Stimulated activated CD8-positive, alpha-beta memory T cell treated with anti-CD3 and anti-CD28 coated beads, Interleukin-12 subunit alpha, Interleukin-12 subunit beta, amount 100 ng/mL, for 24 hours (primary cell): Measurements from ENCODE around the gene HEATR5A.
"Not testable (repeated sequence)": the region's sequence is repeated elsewhere in the genome, so short reads cannot be mapped to it uniquely, and the experiment has no call there.

ENCODE experiments used
- DNase-seq: peaks from one replicate; pipeline ENCODE4 v3.0.0-alpha.2; 2020; ENCODE audit errors: extremely low read depth

HEATR5A gene

DNA sequence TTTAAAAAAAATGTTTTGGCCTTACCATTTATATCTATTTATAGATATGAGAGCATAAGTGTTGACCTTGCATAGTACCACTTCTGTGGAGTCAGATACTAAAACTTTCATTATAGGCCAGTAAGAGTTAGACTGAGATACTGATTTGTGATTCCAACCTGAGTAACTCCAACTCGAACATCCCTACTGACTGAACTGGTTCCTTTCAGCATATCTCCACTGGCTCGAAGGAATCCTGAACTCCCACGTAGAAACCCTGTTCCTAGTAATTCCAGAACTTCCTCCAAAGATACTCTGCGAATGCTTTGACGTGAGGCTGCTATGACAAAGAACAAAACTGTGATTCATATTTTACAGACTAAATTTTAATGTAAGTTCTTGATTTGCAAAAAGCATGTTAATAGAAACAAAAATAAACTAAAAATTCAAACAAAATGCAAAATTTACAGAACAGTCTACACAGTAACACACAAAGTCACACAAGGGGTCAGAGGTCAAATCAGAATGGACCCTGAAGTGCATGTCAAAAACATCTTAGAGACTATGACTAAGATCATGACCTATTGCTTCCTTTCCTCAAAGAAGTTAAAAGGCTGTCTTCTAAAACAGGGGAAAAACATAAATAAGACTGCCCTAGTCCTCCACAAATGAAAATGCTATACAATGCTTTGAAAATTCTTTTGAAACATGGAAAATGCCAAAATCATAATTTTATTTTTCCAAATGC, 31.5 kb downstream of the HEATR5A start:
- no peak for DNase-seq

DNA sequence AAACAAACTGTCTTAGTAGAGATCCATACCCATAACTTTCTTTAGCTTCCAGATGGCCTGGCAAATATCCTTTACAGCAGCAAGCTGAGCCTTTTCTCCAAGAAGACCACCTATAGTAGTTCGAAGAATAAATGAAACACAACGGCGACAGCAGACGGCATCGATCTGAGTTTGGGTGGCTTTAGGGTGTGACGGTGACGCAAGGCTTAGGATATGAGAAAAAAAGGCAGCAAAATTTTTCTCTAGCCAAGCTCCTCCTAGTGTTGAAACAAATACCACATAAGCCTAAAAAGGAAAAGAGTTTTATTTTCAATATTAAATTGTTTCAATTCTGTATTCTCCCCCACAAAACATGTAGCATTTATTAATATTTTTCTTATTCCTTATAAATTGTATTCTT, 33.3 kb downstream of the HEATR5A start:
- no peak for DNase-seq

DNA sequence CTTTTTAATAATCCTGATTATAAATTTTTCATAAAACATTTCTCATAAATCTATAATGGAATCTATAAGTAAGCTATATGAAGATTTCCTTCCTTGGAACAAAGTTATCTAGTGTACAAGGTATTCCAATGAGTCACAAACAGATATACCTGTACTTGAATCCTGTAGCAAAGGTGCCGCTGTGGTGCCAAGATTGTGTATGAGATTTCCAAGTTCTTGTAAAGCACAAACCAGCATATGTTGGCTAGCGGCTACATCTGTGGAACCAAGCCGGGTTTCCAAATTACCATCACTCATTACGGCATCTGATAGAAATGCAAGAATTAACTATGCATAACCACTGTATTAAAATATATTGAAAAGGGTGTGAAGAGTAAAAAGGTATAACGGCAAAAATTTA, 34.1 kb downstream of the HEATR5A start:
- no peak for DNase-seq

DNA sequence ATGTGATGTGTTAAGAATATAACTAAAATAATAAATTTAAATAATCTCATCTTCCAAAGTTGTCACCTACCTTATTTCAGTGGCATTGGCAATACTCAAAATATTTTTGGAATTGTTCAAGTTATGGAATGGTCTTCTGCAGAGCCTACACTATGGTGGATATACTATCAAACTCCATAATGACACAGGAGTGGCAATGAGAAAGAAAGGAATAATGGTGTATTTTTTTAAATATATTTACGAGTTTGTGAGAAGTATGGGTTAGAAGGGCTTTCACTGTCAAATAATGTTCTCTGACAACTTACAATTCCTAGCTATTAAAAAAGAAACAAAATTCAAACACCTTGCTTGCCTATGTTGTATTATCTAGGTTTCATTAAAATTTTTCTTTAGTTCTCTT, 38.1 kb downstream of the HEATR5A start:
- no peak for DNase-seq

DNA sequence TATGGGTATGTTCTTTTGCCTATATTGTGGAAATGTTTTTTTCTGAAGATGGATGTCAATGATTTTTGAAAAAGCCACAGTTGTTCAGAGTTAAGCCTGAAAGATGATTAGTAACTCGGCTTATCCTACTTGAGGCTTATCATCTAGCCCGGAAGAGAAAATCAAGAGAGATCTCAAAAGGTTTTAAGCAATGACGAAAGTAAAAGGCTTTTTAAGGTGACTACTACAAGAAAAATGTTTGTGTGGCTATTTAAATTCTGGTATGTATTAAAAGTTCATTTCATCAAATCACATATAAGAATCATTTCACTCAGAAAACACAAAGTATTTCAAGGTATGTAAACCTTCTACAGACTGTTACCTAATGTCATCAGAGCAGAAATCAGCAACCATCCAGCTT, 40.2 kb downstream of the HEATR5A start:
- no peak for DNase-seq

DNA sequence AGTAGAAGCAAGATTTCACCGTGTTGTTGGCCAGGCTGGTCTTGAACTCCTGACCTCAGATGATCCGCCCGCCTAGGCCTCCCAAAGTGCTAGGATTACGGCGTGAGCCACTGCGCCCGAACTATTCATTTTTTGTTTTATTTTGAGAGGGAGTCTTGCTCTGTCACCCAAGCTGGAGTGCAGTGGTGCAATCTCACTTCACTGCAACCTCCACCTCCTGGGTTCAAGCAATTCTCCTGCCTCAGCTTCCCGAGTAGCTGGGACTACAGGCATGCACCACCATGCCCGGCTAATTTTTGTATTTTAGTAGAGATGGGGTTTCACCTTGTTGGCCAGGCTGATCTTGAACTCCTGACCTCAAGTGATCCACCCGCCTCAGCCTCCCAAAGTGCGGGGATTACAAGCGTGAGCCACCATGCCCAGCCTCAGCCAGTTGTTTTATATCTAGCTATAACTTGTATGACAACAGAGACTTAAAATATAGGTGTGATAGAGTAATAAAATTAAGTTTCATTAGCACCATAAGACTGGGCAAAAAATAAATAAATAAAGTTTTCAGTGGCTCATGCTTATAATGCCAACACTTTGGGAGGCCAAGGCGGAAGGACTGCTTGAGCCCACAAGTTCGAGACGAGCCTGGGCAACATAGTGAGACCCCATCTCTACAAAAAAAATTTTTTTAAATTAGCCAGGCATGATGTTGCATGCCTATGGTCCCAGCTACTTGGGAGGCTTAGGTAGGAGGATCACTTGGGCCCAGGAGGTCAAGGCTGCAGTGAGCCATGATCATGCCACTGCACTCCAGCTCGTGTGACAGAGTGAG, 41.0 kb downstream of the HEATR5A start:
- DNase-seq = not testable (repeated sequence)

DNA sequence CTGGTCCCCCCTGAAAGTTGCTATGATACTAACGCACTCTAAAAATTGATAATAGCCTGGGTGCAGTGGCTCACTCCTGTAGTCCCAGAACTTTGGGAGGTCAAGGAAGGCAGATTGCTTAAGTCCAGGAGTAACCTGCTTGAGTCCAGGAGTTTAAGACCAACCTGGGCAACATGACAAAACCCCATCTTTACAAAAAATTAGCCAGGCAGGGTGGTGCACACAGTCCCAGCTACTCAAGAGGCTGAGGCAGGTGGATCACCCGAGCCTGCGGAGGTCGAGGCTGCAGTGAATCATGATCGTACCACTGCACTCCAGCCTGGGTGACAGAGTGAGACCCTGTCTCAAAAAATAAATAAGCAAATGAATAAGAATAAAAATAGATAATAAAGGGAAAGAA, 42.9 kb downstream of the HEATR5A start:
- DNase-seq = no peak

DNA sequence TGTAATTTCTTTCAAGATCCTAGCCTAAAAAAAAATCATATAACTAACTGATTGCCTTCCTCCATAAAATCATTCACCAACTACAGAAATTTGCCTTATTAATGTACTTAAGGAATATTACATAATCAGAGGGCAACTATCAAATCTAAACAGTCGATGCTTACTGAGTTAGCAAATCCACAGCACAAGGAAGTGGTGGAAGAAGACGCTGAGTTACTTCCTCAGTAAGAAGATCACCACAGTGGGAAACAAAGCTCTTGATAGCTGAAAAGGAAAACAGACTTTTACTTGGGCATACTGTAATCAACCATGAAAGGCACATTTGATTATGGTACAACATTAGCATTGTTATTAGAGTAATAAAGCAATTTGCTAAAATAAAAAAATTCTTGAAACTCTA, 48.7 kb downstream of the HEATR5A start:
- DNase-seq = no peak

DNA sequence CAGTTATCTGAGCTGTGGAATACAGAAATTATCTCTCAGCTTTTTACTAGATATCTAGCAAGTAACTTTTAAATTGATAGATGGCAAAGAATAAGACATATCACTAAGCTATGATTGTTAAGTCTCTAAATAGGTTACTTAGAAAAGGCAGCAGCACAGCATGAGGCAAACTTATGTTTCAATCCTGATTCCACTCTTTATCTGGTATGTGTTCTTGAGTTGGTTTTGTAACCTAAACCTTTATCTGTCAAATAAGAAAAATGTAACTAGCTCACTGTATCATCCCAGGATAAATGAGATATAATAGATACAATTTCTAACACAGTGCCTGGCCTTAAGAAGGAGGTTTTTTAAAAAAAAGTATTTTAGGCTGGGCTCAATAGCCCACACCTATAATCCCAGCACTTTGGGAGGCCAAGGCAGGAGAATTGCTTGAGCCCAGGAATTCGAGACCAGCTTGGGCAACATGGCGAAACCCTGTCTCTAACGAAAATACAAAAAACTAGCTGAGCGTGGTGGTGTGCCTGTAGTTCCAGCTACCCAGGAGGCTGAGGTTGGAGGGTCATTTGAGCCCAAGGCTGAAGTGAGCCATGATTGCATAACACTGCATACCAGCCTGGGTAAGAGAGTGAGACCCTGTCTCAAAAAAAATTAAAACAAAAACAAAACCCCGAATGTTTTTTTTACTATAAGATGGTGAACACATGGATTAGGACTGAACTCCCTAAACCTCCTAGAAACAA, 56.8 kb downstream of the HEATR5A start:
- no peak for DNase-seq

DNA sequence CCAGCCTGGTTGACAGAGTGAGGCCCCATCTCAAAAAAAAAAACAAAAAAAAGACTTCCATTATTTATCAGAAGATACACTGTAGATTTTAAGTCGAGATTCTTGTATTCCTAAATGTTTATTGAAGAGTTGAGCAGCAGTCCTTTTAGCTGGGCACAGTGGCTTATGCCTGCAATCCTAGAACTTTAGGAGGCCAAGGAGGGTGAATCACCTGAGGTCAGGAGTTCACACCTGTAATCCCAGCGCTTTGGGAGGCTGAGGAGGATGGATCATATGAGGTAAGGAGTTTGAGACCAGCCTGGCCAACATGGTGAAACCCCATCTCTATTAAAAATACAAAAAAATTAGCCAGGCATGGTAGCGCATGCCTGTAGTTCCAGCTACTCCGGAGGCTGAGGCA, 57.6 kb downstream of the HEATR5A start:
- no peak for DNase-seq

DNA sequence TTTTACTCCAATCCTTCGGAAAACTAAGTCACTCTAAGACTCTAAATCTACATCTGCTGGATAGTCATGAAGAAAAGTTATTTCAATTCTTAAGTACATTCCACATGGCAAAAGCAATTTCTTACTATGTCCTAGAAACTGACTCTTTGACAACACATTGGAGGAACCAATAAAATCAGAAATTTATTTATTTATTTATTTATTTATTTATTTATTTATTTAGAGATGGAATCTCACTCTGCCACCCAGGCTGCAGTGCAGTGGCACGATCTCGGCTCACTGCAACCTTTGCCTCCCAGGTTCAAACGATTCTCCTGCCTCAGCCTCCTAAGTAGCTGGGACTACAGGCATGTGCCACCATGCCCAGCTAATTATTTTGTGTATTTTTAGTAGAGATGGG, 58.6 kb downstream of the HEATR5A start:
- DNase-seq = not testable (repeated sequence)

DNA sequence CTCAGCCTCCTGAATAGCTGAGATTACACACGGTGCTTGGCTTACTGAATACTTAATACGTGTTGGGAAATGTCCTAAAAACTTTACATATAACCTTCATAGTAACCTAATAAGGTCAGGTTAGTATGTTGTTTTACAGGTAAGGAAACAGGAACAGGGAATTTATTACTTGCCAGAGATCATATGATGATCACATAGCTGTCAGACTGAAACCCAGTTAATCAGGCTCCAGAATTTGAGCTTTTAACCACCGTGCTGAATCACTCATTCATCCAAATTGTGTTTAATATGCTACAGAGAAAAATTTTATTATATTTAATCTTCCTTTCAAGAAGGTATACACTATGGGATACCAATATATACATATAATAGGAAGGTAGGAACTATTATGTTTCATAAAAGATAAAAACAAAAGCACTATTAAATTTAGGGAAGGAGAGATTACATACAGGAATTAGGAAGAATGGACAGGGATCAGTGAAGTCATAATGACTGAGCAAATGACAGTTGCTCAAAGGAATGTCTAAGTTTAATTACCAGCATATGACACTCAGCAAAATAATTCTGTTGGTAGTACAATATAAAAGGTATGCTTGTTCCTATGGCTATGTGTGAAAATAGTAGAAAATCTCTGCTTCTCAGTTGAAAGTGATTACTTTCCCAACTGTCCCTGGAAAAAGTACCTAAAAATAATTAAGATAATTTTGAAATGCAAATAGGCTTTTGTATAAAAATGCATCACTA, 59.3 kb downstream of the HEATR5A start:
- no peak for DNase-seq

DNA sequence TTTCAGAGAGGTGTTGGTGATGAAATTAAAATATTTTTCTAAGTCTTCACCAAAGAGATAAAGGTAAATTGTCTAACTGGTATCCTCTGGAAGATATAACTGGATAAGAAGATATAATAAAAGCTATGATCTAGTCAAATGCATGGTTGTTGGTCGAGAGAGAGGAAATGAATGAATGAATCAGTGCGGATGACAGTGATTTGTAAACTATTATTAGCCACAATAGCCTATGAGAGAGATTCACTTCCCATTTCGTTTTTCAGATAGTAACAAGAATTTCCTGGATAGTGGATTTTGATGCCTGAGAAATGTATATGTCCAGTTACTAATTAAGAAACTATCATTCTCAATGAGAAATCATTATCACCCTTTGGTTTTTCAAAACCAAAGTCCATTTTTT, 63.1 kb downstream of the HEATR5A start:
- DNase-seq = no peak

DNA sequence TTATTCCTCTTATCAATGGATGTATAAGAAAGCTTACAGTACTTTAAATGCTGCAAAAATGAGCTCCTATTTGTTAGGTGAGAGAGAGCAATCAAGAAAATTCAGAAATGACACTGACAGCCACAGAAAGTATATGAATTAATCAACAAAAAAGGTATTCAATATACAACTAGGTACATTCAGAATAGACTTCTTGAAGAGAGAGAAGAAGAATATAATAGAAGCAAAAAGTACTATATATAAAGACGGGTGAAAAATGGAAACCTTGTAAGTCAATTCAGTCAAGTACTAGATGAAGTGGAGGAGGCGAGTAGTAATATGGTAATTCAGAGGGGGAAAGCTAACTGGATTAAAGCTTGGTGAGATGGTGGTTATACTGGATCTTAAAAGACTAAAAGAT, 74.3 kb downstream of the HEATR5A start:
- DNase-seq = no peak

DNA sequence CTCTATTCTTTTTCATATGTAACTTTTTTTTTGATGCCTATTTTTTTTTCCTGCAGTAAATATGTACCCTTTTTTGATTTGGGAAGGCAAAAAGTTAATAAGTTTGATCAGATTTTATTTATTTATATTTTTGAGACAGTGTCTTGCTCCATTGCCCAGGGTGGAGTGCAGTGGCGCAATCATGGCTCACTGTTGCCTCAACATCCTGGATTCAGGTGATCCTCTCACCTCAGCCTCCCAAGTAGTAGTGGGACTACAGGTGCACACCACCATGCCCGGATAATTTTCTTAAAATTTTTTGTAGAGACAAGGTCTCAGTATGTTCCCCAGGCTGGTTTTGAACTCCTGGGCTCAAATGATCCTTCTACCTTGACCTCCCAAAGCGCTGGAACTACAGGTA, 79.1 kb downstream of the HEATR5A start:
- DNase-seq = no peak

DNA sequence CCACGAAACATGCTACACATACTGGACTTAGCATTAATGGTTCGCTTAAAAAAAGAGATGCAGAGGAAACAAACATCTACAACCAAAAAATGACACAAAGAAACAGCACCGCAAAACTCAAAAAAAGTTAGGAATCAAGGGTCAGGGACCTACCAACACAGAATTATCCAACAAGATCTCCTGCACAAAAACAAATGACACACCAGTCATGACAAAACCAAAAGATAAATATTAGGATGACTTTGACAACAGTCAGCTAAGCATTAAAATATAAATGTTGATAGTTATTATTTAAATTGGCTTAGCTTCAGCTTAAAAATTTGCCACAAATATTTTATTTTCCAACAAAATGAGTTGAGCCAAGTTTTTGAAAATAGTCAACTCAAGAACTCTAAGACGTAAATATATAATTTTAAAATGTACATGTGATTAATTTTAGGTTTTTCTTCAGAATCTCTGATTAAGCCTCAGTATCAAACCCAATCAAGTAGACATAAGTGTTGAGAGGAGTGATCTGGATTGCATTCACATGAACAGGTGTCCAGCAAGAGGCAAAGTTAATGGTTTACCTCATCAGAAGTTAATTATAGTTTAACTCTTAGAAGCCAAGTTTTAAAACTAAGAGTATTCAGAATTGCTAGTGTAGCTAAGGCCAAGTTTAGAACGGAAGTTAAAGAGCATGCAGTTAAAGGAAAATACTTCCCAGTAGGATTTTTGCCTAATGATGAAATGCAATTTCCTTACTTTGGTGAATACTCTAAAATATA, 79.9 kb downstream of the HEATR5A start:
- DNase-seq = no peak

DNA sequence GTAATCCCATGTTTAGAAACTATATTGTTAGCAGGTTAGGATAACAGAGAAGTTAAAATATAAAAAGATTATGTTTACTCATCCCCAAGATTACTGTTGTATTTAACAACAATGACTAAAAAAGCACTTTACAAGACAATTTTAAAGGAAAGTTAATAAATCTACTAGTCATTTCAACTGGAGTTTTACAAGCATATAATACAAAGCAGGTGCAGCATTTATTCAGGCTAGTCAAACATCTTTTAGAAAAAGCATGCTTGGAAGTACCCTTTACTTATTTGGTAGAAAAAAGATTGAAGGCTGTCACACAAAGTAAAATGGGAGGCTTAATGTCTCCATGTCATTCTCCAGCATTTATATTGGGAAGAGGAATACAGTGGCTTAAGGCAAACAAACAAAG, 80.6 kb downstream of the HEATR5A start:
- DNase-seq = no peak

DNA sequence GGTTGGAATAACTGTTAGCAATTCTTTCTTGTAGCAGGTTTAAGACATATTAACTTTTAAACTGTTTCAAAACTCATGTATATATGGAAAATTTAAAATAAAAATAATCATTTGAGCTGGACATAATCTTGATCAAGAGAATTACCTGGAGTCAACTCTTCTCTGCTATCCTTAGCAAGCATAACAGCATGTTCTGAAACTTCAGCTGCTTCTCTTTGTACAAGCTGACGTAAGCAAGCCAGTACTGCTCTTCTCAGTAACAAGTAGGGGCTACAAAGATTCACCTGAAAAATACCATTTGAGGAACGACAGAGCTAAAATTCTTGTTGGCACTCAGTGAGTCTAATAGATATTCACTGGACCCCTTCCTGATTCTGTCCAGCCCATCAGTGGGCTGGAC, 83.0 kb downstream of the HEATR5A start:
- DNase-seq = no peak

DNA sequence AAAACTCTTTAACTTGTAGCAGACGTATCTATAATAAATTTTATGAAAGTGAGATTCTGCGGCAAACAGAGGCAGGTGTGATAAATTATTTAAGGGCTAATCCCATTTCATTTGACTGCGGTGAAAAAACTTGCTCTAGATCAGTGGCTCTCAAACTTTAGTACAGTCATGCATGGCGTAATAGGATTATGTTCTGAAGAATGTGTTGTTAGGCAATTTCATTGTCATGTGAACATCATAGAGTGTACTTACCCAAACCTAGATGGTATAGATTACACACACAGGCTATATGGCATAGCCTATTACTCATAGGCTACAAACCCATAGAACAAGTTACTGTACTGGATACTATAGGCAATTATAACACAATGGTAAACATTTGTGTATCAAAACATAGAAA, 83.7 kb downstream of the HEATR5A start:
- no peak for DNase-seq

DNA sequence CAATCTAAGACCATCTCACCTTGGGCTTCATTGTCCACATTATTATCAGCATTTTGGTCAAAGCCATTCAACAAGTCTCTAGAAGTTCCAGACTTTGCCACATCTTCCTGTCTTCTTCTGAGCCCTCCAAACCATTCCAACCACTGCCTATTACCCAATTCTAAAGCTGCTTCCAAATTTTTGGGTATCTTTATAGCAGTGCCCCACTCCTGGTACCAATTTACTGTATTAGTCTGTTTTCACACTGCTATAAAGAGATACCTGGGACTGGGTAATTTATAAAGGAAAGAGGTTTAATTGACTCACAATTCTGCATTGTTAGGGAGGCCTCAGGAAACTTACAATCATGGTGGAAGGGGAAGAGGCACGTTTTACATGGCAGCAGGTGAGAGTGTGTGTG, 89.0 kb downstream of the HEATR5A start:
- not testable (repeated sequence) for DNase-seq

DNA sequence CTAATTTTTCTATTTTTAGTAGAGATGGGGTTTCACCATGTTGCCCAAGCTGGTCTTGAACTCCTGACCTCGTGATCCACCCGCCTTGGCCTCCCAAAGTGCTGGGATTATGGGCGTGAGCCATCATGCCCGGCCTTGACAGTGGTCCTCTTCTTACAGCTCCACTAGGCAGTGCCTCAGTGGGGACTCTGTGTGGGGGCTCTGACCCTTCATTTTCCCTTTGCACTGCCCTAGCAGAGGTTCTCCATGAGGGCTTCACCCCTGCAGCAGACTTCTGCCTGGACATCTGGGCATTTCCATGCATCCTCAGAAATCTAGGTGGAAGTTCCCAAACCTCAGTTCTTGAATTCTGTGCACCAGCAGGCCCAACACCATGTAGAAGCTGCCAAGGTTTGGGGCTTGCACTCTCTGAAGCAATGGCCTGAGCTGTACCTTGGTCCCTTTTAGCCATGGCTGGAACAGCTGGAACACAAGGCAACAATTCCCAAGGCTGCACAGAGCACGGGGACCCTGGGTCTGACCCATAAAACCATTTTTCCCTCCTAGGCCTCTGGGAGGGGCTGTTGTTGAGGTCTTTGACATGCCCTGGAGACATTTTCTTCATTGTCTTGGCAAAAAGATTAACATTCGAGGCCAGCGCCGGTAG, 90.4 kb downstream of the HEATR5A start:
- not testable (repeated sequence) for DNase-seq
